Measurements from ENCODE around the gene ARL4D.
A peak's percentile ranks its signal among the peaks of the same experiment; 100 is the strongest.
"Not testable (repeated sequence)": the region's sequence is repeated elsewhere in the genome, so short reads cannot be mapped to it uniquely, and the experiment has no call there.

The ARL4D gene, protein sequence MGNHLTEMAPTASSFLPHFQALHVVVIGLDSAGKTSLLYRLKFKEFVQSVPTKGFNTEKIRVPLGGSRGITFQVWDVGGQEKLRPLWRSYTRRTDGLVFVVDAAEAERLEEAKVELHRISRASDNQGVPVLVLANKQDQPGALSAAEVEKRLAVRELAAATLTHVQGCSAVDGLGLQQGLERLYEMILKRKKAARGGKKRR

DNA sequence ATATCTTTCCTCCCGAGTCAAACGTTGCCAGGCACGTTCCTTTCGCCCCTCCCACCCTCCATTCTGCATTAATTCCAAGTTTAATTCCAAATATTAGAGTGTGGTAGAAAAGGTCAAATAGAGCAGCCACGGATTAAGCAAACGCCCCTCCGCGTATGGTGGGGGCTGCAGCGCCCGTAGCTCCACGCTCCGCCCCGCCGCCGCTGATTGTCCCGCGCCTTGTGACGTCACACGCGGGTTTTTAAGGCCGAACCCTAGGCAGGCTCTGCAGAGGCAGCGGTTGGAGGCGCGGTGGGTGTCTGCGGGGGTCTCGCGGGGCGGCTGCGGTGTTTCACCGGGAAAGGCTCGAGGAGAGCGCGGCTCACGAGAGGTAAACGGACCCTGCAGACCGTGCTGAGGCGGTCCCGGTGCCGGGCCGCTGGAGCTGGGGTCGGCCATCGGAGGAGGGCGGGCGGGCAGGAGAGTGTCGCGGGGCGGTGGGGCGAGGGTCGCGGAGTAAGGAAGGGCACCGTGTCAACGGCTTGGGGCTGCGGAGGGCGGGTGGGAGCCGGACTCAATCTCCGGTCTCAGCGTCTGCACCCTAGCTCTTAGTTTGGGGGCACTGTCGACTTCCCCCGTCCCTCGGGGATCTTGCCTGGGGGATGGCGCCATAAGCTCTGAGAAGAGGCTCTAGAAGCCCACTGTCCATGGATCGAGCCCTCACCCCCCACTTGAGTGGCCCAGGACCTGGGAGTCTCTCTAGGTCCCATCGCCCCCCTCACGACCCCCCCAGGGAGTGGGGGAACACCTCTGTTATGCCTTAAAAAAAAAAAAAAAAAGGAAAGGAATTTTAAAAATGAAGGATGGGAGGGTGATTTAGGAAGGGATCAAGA, at the start of gene ARL4D:
Gene ARL4D (plus strand): TSS at position 270 of the 872 bp plus-strand sequence. CDS start 740 bp downstream, outside the sequence.
- DNase-seq (ENCODE audit: low read depth in 2 of 2) = peak; percentile 67 to 73

DNA sequence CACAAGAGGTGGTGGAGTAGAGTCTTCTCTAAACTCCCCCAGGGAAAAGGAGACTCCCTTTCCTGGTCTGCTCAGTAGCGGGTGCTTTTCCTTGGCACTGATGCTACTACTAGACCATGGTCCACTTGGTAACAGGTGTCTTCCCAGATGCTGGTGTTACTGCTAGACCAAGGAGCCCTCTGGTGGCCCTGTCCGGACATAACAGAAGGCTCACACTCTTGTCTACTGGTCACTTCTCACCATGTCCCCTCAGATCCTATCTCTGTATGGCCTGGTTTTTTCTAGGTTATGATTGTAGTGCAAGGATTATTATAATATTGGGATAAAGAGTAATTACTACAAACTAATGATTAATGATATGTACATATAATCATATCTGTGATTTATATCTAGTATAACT, 49.7 kb upstream of the ARL4D start:
- no peak for DNase-seq (ENCODE audit: low read depth in 2 of 2)

DNA sequence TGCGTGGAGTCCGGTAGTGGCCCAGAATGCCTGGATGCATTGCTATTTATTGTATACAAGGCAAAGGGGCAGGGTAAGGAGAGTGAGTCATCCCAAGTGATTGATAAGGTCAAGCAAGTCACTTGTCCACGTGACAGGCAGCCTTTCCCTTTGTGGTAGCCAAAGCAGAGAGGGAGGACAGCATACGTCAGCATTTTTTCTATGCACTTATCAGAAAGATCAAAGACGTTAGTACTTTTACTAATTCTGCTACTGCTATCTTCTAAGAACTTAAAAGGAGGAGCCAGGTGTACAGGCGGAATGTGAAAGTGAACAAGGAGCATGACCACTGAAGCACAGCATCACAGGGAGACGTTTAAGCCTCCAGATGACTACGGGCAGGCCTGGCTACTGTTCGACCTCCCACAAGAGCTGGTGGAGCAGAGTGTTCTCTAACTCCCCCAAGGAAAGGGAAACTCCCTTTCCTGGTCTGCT, 47.9 kb upstream of the ARL4D start:
- no peak for DNase-seq (ENCODE audit: low read depth in 2 of 2)

DNA sequence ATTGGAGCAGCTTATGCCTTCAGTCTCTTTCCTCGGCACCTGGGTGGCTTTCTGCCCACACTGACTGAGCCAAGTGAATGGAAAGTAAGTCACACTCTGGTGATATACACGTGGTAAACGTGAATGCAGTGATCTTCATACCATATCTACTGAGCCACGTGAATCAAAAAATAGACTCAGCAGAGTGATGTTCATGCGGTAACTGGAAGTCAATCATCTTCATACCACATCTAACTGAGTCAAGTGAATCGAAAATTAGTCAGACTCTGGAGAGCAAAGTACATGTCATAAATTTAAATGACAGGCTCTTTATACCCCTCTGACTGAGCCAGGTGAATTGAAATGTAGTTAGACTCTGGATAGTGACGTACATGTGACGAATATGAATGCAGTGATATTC, 47.1 kb upstream of the ARL4D start:
- DNase-seq (ENCODE audit: low read depth in 2 of 2) = no peak

DNA sequence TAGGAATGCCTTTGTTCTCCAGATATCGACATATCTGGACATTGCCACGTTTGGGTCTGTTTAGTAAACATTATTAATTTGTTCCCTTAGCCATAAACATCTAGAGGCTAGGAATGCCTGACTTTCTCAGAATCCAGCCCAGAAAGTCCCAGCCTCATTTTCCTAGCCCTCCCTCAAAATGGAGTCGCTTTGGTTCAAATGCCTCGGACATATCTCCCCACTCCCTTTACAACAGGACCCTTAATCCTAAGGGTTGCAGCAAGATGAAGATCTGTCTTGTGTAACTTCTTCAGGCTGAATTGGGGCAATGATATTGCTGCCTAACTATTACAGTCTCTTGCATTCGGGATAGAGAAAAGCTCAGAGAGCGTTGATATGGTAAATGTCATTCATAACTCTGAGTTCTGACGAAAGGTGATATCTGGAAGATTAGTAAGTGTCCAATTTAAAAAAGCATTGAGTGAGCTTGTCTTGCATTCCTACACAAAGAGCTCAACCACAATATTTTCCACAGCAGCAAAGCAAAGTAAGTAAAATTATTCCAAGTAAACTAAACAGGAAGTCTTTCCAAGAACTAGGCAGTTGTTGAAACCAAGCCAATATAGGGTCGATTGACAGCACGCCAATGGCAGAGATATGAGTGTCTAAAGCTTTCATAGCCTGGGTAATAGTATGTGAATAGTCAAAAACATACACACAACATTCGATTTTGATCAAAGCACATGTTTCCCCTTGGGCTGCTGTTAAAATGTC, 46.0 kb upstream of the ARL4D start:
- DNase-seq (ENCODE audit: low read depth in 2 of 2) = no peak

DNA sequence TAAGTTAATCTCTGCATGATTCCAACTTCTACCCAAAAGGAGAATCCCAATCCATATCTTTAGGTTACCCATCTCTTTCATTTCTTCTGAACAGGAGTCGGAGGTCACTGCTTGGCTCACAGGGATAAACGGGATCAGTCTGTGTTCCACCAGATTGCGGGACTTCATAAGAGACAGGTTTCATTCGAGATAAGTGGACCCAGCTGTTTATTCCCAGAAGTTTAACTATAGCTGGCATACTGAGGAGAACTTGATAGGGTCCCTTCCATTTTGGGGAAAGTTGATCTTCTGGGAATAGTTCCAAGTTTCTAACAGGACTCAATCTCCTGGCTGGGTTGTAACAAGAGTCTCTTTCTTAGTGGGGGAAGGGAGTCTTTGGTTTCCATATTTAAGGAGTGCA, 45.4 kb upstream of the ARL4D start:
- DNase-seq (ENCODE audit: low read depth in 2 of 2) = no peak

DNA sequence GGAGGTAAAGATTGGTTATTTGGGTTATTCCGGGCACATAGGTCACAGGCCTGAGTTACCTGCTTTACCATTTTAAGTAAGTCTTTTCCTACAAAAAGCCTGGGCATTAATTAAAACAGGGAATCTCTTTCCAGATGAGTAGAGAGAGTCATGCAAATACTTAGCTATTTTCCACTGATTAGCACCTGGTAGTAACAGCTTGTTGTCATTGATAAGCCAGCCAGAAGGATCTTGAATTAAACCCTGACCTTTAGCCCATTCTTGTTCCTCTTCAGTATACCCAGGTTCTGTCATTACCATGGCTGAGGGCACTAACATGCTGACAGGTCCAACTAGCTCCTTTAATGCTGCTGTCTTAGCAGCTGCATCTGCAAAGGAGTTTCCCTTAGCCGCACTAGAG, 44.4 kb upstream of the ARL4D start:
- DNase-seq (ENCODE audit: low read depth in 2 of 2) = no peak

DNA sequence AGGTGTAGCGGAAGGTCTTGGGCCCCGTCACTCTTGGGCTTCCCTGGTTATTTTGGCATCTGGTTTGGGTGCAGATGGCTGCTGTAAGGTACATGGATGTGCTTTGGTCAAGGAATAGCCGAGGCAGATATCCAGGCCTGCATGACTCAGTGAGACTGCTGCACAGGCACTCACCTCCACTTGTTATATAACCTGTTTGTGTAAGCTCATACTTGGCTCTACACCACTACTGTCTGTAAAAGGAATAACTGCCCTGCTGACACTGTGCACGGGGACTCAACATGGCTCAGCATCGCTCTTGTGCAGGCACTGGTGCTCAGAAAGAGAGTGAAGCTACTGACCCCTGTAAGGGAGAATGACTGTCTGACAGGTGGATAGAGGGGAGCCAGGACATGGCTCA, 42.3 kb upstream of the ARL4D start:
- no peak for DNase-seq (ENCODE audit: low read depth in 2 of 2)

DNA sequence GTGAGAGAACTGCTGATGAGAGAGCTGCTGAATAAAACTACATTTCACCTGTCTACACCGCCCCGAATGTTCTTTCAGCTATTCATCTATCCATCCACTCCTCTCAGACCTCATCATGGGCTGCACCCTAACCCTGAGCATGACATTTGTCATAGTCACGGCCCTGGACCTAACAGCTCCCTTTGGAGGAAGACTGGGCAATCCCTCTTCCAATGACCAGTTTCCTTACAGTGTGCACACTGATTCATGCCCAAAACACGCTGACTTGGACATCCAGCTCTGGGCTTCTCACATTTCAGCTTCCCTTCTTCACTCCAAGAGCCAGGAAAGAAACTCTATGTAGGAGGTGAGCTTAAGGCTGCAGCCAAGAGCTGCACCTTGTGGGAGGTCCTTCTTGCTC, 41.8 kb upstream of the ARL4D start:
- no peak for DNase-seq (ENCODE audit: low read depth in 2 of 2)

DNA sequence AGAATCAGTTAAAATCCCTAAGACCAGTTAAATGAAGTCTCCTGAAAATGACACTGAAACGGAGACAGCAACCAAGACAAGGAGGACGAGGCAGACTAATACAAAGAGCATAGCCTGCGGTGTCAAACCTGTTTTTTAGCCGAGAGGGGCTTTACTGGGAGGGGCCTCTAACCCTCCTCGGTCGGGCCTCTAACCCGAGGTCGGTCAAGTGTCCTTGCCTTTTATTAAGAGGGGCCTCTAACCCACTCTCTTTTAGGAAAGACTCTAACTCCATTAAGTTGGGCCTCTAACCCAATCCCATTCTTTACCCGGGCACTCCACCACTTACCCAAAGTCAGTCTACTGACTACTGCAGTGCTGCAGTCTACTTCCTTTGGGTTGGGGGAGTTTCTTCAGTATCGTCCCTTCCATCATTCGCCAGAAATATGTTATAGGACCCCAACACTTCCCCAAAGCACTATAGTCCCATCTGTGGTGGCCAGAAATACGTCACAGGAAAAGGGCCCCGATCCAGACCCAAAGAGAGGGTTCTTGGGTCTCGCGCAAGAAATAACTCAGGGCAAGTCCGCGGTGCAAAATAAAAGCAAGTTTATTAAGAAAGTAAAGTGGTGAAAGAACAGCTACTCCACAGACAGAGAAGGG, 39.2 kb upstream of the ARL4D start:
- DNase-seq (ENCODE audit: low read depth in 2 of 2) = no peak

DNA sequence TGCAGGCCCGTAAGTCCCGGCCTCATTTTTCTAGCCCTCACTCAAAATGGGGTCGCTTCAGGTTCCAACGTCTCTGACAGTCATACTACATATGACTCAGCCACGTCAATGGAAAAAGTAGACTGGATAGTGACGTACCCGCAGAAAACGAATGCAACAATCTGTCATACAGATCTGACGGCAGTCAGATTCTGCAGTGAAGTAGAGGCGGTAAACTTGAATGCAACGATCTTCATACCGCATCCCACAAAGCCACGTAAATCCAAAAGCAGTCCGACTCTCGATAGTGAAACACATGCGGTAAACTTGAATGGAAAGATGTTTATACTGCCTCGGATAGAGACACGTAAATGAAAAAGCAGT, 38.4 kb upstream of the ARL4D start:
- DNase-seq (ENCODE audit: low read depth in 2 of 2) = peak; percentile 37 to 57

DNA sequence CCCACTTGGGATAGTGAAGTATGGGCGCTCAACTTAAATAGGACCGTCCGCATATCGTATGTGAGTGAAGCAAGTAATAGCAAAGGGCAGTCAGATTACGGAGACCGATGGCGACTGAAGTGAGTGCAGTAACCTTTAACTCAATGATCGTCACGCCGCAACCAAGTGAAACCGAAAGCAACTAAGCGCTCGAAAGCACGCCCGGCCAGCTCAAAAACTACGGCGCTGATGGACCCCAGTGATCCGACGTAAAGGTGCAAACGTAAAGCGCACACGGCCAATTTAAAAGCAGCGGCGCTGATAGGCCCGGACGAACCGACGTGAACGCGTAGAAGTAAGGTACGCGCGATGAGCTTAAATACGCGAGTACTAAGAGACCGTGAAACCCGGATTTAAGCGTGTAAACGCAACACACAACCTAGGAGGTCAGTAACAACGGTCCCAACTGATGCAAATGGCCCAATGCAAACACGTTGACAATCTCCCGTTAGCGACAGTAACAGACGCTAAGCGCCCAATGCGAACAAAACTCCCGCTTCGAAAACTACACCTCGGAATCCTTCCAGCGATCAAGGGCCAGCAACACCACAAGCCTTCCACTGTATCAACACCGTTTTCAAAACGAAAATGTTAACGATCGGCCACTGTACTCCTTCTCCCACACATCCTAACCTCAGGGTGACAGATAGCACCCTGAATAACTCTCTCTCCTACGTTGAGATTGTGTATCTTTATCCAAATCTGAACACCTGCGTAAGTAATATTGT, 37.9 kb upstream of the ARL4D start:
- DNase-seq (ENCODE audit: low read depth in 2 of 2) = peak; percentile 75 to 85

DNA sequence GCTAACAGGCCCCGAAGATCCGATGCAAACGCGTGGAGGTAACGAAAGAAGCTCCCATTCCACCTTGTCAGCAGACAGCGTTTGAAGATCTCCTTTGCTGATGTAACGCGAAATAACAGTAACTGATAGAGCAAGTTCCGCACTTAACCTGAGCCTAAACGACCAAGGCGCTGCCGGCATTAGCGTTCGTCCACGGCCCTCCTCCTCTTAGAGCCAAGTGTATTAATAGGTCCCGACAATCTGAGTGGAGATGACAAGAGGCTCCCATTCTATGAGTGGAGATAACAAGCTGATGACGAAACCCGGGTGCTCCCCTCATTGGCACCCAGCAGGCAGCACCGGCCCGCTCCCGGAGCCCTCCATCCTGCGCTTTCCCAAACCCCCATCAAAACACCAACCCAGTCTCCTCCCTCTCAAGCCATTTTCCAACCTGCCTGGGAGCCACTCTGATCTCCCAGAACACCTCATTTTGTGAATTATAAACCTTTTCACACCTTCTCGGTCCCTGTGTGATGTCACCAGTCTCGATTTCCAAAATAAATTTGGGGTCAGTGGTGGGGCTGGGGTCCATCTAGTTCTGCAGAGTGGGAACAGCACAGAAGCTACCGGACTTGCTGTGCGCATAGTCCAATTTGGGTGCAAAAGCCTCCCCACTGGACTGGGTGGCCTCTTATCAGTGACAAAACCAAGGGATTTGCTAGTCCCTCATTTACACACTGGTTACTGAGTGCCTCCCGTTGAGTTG, 35.4 kb upstream of the ARL4D start:
- no peak for DNase-seq (ENCODE audit: low read depth in 2 of 2)

DNA sequence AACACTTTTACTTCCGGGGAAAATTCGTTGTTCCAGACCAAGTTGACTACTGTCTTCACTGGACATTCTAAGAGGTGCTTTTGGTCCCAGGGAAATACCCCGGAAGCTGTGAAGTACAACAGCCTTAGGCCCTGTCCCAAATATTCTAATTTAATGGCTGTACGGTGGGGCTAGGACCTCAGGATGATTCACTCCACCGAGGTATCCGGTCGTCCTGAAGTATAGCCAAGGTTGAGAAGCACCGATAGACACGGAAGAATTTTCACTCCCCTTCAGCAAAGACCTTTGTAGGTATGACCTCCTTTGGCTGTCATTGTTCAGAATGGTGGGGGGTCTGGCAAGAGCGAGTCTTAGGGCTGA, 34.9 kb upstream of the ARL4D start:
- DNase-seq (ENCODE audit: low read depth in 2 of 2) = no peak

DNA sequence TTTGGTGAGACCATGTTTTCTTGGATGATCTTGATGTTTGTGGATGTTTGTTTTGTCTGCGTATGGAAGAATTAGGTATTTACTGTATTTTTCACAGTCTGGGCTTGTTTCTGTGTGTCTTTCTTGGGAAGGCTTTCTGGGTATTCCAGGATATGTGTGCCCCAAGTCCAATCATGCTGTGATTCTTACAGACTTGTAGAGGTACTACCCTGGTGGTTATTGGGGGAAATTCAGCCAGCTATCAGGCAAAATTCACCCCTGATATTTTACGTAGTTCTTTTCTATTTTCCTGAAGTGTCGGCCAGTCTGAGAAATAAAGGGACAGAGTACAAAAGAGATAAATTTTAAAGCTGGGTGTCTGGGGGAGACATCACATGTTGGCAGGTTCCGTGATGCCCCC, 33.4 kb upstream of the ARL4D start:
- DNase-seq (ENCODE audit: low read depth in 2 of 2) = no peak

DNA sequence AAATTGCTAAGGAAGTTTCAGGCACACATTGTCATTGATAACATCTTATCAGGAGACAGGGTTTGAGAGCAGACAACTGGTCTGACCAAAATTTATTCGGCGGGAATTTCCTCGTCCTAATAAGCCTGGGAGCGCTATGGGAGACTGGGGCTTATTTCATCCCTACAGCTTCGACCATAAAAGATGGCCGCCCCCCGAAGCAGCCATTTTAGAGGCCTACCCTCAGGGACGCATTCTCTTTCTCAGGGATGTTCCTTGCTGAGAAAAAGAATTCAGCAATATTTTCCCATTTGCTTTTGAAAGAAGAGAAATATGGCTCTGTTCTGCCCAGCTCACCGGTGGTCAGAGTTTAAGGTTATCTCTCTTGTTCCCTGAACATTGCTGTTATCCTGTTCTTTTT, 32.9 kb upstream of the ARL4D start:
- not testable (repeated sequence) for DNase-seq (ENCODE audit: low read depth in 2 of 2)

DNA sequence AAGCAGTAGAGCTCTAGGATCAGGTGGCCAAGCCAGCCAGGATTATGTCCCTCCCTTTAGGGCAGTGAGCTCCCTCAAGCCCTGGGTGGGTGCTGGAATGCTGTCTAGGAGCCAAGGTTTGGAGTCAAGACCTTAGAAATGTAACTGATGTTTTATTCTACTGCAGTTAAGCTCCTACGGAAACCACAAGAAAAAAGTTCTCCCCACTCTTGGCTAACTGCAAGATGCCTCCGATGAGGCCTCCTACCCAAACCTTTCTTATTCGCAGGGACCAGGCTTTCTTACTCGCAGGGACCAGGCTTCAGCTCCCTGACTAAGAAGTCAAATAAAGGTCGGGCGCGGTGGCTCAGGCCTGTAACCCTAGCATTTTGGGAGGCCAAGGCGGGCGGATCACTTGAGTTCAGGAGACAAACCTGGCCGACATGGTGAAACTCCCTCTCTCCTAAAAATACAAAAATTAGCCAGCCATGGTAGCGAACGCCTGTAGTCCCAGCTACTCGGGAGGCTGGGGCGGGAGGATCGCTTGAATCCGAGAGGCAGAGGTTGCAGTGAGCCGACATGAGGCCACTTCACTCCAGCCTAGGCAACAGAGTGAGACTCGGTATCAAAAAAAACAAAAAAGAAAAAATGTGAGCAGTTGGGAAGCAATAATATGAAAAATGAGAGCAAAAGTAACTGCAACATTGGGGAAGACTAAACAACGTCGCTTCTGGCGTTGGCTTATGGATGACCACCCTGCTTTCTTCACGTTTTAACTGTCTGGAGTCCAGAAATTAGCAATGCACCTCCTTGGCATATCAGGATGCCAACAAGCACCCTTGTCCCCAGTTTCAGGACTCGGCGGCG, 31.7 kb upstream of the ARL4D start:
- no peak for DNase-seq (ENCODE audit: low read depth in 2 of 2)

DNA sequence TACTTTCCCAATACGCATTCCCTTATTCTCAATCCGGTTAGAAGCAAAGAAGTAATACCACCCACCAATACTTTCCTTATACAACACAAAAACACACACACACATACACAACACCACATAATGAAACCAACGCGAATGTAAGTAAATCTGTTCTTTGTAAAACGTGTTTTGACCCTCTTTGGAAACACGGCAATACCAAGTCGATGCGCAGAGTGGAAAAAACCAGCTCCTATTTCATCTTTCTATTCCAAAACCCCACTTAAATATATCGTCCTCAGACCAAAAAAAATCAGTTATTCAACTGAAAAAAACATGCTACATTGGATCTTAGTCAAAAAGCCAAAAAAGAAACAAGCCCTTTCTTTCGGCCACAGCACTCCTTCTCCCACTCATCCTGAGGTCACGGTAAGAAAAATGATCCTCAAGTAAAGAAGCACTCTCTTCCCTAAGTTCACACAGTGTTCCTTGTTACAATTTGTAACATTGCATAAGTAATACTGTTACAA, 31.0 kb upstream of the ARL4D start:
- peak in 1 of 2 donors; percentile 23 for DNase-seq (ENCODE audit: low read depth in 2 of 2)

DNA sequence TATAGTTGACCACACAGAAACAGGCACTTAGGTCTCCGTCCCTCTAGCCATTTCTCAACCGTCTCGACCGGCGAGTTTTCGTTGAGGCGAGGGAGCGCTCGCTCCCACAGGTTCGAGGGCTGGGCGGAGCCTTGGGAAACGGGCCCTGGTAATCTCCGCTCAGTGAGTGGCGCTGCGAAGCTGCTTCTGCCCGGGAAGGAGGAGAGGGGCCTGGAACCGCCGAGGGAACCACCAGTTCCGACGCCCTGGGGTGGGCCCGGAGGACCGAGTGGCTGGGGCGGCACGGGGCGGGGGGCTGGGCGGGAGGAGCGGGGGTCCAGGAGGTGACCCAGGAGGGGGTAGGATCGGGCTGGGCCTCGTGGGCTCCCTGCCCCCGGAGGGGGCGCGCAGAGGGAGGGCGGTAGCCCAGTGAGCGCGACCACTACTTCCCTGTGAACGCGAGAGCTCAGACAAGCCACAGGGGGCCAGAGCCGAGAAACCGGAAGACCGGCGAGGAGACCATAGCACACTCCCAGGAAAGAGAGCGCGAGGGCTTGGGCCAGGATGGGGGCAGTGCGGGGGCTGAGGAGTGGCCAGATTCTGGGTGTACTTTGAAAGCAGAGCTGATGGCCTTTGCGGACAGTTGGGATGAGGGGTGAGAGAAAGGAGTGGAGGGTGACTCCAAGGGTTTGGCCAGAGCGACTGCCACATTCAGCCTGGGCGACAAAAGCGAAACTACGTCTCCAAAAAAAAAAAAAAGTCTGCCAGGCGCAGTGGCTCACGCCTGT, 29.9 kb upstream of the ARL4D start:
- DNase-seq (ENCODE audit: low read depth in 2 of 2) = peak; percentile 49 to 63

Data from activated CD4-positive, alpha-beta T cell treated with anti-CD3 and anti-CD28 coated beads for 24 hours (primary cell).